Muscle layer of duodenum (tissue), 2 donors: ENCODE data around the gene ZFP36.

Source experiments
- H3K27ac ChIP-seq: one replicate; pipeline ENCODE4 v1.7.0; 2013; ENCODE audit warnings: mild to moderate bottlenecking, low read length
- H3K27me3 ChIP-seq: one replicate; pipeline ENCODE4 v1.7.0; 2013; ENCODE audit warnings: low read depth, mild to moderate bottlenecking, control low read depth, low read length
- H3K36me3 ChIP-seq, 2 donors: one replicate each; pipeline ENCODE4 v1.7.0; 2013; ENCODE audit warnings: low read length in 2 of 2, control low read depth in 1 of 2, mild to moderate bottlenecking in 1 of 2; ENCODE audit not compliant: insufficient read depth in 2 of 2, control insufficient read depth in 1 of 2
- H3K4me1 ChIP-seq, 2 donors: one replicate each; pipeline ENCODE4 v1.7.0; 2013; ENCODE audit warnings: low read length in 2 of 2, mild to moderate bottlenecking in 2 of 2, control low read depth in 1 of 2, moderate library complexity in 1 of 2; ENCODE audit not compliant: insufficient read depth in 2 of 2, control insufficient read depth in 1 of 2
- H3K4me3 ChIP-seq, 2 donors: one replicate each; pipeline ENCODE4 v1.7.0; 2013; ENCODE audit warnings: low read length in 2 of 2, low read depth in 1 of 2, mild to moderate bottlenecking in 1 of 2
- H3K9me3 ChIP-seq, 2 donors: one replicate each; pipeline ENCODE4 v1.7.0; 2013; ENCODE audit warnings: low read length in 2 of 2, control low read depth in 1 of 2, mild to moderate bottlenecking in 1 of 2; ENCODE audit not compliant: control insufficient read depth in 1 of 2
- donor health status: healthy.

The ZFP36 gene

DNA sequence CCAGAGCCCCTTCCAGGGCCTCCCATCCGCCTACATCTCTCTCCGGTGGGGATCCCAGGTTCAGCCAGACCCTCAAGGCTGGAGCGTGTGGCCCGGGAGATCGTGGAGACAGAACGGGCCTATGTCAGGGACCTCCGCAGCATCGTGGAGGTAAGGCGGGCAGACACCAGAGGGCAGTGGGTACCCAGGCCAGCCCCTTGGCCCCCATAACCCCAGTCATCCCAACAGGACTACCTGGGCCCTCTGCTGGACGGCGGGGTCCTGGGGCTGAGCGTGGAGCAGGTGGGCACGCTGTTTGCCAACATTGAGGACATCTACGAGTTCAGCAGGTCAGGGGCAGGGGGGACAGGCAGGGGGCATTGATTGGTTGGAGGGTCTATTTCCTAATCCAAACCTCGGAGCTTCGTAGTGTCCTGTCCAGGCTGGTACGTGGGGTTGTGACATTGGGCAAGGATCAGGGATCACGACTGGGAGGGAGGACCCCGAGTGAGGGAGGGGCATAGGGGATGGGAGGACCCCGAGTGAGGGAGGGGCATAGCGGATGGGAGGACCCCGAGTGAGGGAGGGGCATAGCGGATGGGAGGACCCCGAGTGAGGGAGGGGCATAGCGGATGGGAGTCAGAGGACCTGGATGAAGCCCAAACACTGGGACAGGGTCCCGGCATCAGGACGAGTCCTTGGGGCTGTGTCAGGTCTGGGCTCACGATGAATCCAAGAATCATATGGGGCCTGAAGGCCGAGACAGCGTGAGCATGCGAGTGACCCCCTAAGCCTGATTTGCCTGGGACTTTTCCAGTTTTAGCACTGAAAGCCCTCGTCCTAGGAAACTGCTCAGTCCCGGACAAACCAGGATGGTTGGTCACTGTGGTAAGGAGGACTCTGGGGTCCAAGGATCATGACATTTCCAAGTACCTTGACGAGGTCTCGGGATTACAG, 8.7 kb downstream of the ZFP36 start:
- no peaks in the 10 kb centered on the region for H3K9me3 ChIP-seq
- H3K4me1 ChIP-seq: peaks cover 0 to 43% of the 10 kb centered on the region in 2 donors
- no peak overlapping the region for H3K27ac ChIP-seq
- no peaks in the 10 kb centered on the region for H3K27me3 ChIP-seq
- H3K36me3 ChIP-seq: peaks cover 0 to 18% of the 10 kb centered on the region in 2 donors
- peak overlapping the region; percentile 73 to 81 for H3K4me3 ChIP-seq

DNA sequence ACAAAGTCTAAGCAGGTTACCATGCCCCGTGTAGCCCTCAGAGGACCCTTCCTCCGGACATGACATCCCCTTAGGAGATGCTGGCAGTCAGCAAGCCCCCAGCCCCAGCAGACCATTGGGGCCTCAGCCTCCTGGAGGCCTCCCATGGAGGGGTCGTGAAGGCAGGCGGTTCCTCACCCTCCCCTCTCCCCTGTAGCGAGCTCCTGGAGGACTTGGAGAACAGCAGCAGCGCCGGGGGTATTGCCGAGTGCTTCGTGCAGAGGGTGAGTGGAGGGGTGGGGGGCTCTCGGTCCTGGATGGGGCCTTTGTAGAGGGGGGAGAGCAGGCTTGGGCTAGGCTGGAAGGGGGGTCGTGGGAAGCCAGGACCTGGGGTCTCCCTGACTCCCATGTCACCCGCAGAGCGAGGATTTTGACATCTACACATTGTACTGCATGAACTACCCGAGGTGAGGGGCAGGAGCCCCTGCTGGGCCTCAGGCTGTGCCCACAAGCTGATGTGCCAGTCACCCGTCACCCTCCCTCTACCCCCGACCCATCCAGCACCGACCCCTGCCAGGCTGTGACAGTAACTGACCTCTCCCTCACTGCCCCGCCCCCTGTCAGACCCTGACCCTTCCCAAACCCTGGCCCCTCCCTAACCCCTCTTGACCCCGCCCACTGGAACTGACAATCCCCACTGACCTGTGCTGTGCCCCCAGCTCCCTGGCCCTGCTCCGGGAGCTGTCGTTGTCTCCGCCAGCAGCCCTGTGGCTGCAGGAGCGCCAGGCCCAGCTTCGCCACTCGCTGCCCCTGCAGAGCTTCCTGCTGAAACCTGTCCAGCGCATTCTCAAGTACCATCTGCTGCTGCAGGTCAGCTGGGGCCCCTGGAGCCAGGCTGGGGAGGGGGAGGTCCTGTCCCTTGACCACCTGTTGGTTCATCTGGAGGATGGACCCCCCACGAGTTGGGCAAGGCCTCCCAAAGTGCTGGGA, 9.8 kb downstream of the ZFP36 start:
- peaks cover 0 to 28% of the 10 kb centered on the region in 2 donors for H3K36me3 ChIP-seq
- no peak overlapping the region for H3K27ac ChIP-seq

GRCh38 chr19:39417463-39418181, 11.0 kb downstream of the ZFP36 start:
- Histone ChIP-seq H3K9me3 (no peaks in the 10 kb centered on the region), H3K4me3 (no peak overlapping the region), H3K27me3 (no peaks in the 10 kb centered on the region), H3K27ac (no peak overlapping the region), H3K36me3 (peaks cover 0 to 37% of the 10 kb centered on the region in 2 donors), H3K4me1 (peaks cover 0 to 34% of the 10 kb centered on the region in 2 donors)

More for the DNA sequence above, 9.8 kb downstream of the ZFP36 start:
- Histone ChIP-seq H3K4me1 (peaks cover 0 to 37% of the 10 kb centered on the region in 2 donors), H3K9me3 (no peaks in the 10 kb centered on the region), H3K27me3 (no peaks in the 10 kb centered on the region), H3K4me3 (no peak overlapping the region)

DNA sequence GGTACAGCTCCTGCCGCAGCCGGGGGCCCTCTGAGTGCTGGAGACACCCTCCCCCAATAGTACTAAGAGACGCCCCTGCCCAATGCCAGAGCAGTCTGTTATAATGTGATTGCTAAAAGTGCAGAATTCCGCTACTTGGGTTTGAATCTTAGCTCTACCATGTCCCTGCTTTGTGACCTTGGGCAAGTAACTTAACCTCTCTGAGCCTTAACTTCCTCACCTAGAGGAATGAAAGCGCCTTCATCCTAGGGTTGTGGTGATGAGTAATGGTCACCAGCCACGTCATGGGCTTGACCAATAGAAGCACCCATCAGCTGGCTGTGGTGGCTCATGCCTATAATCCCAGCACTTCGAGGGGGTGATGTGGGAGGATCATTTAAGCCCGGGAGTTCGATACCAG, 12.4 kb downstream of the ZFP36 start:
- Histone ChIP-seq H3K27ac (no peak overlapping the region), H3K4me3 (no peak overlapping the region), H3K36me3 (peaks cover 3 to 51% of the 10 kb centered on the region in 2 donors), H3K27me3 (no peaks in the 10 kb centered on the region), H3K4me1 (peaks cover 0 to 30% of the 10 kb centered on the region in 2 donors), H3K9me3 (no peaks in the 10 kb centered on the region)

- Histone ChIP-seq H3K4me3 (no peak overlapping the region), H3K27me3 (no peaks in the 10 kb centered on the region), H3K9me3 (no peaks in the 10 kb centered on the region), H3K27ac (no peak overlapping the region), H3K4me1 (peaks cover 0 to 12% of the 10 kb centered on the region in 2 donors), H3K36me3 (peaks cover 4 to 53% of the 10 kb centered on the region in 2 donors)
Measured at GRCh38 chr19:39420769-39421168, 14.1 kb downstream of the ZFP36 start.

GRCh38 chr19:39422020-39422419, 15.4 kb downstream of the ZFP36 start:
- Histone ChIP-seq H3K27me3 (no peaks in the 10 kb centered on the region), H3K36me3 (peaks cover 4 to 53% of the 10 kb centered on the region in 2 donors), H3K9me3 (no peaks in the 10 kb centered on the region), H3K27ac (no peak overlapping the region), H3K4me1 (no peaks in the 10 kb centered on the region), H3K4me3 (no peak overlapping the region)

GRCh38 chr19:39423258-39424086, 16.8 kb downstream of the ZFP36 start:
- H3K4me3 ChIP-seq: no peak overlapping the region
- H3K9me3 ChIP-seq: no peaks in the 10 kb centered on the region
- peaks cover 0 to 5% of the 10 kb centered on the region in 2 donors for H3K4me1 ChIP-seq
- H3K36me3 ChIP-seq: peaks cover 4 to 46% of the 10 kb centered on the region in 2 donors
- H3K27ac ChIP-seq: no peak overlapping the region
- H3K27me3 ChIP-seq: no peaks in the 10 kb centered on the region

DNA sequence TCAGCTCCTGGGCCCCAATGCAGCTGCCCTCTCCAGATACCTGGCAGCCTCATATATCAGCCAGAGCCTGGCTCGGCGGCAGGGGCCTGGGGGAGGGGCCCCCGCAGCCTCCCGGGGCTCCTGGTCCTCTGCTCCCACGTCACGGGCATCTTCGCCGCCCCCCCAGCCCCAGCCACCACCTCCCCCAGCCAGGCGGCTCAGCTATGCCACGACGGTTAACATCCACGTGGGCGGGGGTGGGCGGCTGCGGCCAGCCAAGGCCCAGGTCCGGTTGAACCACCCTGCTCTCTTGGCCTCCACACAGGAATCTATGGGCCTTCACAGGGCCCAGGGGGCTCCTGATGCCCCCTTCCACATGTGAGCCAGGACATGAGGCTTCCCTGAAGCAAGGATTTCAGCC, 18.3 kb downstream of the ZFP36 start:
- peaks cover 4 to 37% of the 10 kb centered on the region in 2 donors for H3K36me3 ChIP-seq
- no peak overlapping the region for H3K27ac ChIP-seq
- no peaks in the 10 kb centered on the region for H3K27me3 ChIP-seq
- H3K4me3 ChIP-seq: no peak overlapping the region
- no peaks in the 10 kb centered on the region for H3K9me3 ChIP-seq
- H3K4me1 ChIP-seq: peaks cover 0 to 14% of the 10 kb centered on the region in 2 donors

- H3K4me1 ChIP-seq: peaks cover 0 to 14% of the 10 kb centered on the region in 2 donors
- H3K36me3 ChIP-seq: peaks cover 4 to 31% of the 10 kb centered on the region in 2 donors
- H3K27ac ChIP-seq: no peak overlapping the region
- no peaks in the 10 kb centered on the region for H3K27me3 ChIP-seq
- no peak overlapping the region for H3K4me3 ChIP-seq
- no peaks in the 10 kb centered on the region for H3K9me3 ChIP-seq
Measured at GRCh38 chr19:39425744-39426143, 19.1 kb downstream of the ZFP36 start.

- Histone ChIP-seq H3K4me1 (peaks cover 0 to 14% of the 10 kb centered on the region in 2 donors), H3K27me3 (no peaks in the 10 kb centered on the region), H3K4me3 (no peak overlapping the region), H3K9me3 (no peaks in the 10 kb centered on the region), H3K27ac (no peak overlapping the region), H3K36me3 (peaks cover 4 to 26% of the 10 kb centered on the region in 2 donors)
Measured at GRCh38 chr19:39426170-39426569, 19.5 kb downstream of the ZFP36 start.
